Testis (tissue), 2 donors: ENCODE measurements around the gene OPA1.

Experiments
- CTCF ChIP-seq, 3 experiments: fragments of 450-650 bp in 2 of 3; fragments of 200-600 bp in 1 of 3; sonication (generic) in 1 of 3; IDR thresholded peaks; one replicate each; pipeline ENCODE4 v1.5.1; 2016 to 2019; ENCODE audit warnings: antibody characterized with exemption in 3 of 3, mild to moderate bottlenecking in 2 of 3, moderate library complexity in 1 of 3
- POLR2A ChIP-seq: fragments of 450-650 bp; IDR thresholded peaks from one replicate; pipeline ENCODE4 v1.6.1; 2017; ENCODE audit warnings: antibody characterized with exemption, mild to moderate bottlenecking, moderate library complexity

- no peak for TF ChIP-seq CTCF (IDR thresholded peaks at IDR 0.05)
- TF ChIP-seq POLR2A = no peak
Observed at GRCh38 chr3:193711166-193711485, 118.1 kb downstream of the OPA1 start.
